HG03108 (cell line): ENCODE data around the gene CYP2J2.
A peak's percentile ranks its signal among the peaks of the same experiment; 100 is the strongest.
"Not testable (repeated sequence)": the region's sequence is repeated elsewhere in the genome, so short reads cannot be mapped to it uniquely, and the experiment has no call there.

ENCODE experiments used
- ATAC-seq: cut with Tn5 transposase; IDR thresholded peaks from one replicate; pipeline ENCODE4 v1.9.1; 2021; ENCODE audit warnings: moderate library complexity; ENCODE audit not compliant: unreplicated experiment

Gene CYP2J2

DNA sequence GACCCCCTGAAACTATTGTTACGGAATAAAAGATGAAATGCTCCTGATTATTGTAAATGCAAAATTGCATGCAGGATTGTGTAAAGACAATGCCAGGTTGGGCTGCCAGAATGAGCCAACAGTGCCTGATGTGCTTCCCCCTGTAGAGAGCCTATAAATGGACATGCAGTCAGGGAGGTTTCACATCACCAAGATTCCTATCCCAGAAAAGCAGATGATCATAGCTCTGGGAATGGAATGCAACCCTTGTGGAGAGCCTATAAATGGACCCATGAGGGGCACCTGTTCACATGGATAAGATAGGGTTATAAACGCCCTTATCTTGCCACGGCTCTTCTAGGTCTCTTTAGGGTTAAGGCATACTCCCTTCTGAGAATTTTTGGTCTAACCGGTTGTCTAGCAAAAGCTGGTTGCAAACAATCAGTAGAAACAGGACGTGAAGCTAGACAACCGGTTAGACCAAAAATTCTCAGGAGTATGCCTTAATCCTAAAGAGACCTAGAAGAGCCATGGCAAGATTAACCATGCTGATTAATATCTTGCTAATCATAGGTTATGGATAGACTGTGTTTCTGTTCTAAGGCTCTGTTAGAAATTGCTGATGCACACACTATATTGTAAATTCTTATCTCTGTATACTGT is 5.2 kb downstream of the CYP2J2 start:
- ATAC-seq = not testable (repeated sequence)

GRCh38 chr1:59919746-59920145 is 6.8 kb downstream of the CYP2J2 start:
- ATAC-seq = no peak

DNA sequence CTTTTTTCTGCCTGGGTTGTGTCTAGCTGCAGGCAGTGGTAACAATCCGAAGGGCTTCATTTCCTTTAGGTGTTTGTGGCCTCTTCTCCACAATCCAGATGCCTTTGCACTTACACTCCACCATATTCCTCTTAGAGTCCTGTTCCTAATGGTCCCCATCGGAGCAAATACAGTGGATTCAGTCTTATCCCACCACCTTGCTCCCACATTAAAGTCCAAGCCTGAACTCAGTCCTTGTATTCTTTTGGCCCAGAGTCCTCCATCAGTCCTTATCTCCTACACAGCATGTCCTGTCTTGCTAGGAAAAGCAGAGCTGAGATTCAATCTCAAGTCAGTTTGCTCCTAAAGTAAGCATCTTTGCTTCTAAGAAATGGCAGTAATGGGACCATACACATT is 8.8 kb downstream of the CYP2J2 start:
- ATAC-seq = no peak

- no peak for ATAC-seq
Measured at GRCh38 chr1:59917026-59917784, 9.4 kb downstream of the CYP2J2 start.

DNA sequence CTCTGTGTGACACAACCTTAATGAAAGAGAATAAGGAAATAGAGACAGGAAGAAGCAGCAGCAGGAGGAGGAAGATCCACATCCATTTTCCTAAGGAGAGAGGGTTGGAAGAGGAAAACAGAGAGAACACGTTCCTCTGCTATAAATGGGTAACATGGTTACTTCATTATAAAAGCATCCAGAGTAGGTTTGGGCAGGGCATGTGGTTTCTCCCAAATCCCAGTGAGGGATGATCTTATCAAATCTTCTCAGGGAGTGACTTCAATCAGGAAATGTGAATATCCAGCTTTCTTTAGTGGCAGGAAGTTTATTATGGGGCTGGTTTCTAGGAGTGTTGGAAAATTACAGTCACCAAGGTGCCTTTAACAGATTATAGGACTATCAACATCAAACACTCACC is 11.1 kb downstream of the CYP2J2 start:
- no peak for ATAC-seq

GRCh38 chr1:59914791-59915286 is 11.7 kb downstream of the CYP2J2 start:
- not testable (repeated sequence) for ATAC-seq

GRCh38 chr1:59908682-59909081 is 17.9 kb downstream of the CYP2J2 start:
- ATAC-seq = no peak

- ATAC-seq = no peak
Measured at GRCh38 chr1:59908084-59908483, 18.5 kb downstream of the CYP2J2 start.

GRCh38 chr1:59906931-59907330 is 19.6 kb downstream of the CYP2J2 start:
- ATAC-seq = no peak

GRCh38 chr1:59903141-59903754 is 23.3 kb downstream of the CYP2J2 start:
- ATAC-seq = peak; percentile 72

- no peak for ATAC-seq
Measured at GRCh38 chr1:59901770-59902388, 24.7 kb downstream of the CYP2J2 start.

GRCh38 chr1:59900640-59901039 is 25.9 kb downstream of the CYP2J2 start:
- ATAC-seq = no peak

DNA sequence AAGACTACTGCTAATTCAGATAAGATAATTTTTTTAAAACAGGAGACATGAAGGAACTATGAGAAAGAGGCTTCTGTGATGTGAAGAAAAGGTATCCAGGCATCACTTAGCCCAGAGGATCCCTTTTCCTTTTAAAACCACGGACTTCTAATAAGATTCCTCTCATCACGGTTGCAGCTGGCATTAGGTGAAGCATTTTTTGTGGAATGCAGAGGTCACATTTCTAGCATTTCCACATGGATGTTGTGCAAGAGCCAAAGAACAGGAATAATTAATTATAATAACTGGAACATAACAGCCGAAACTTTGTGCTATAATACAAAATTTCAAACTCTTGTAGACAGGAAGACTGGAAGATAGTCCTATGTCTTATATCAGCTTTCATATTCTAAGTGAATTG is 27.6 kb downstream of the CYP2J2 start:
- ATAC-seq = no peak

GRCh38 chr1:59897165-59897564 is 29.4 kb downstream of the CYP2J2 start:
- ATAC-seq = no peak

- ATAC-seq = no peak
Measured at GRCh38 chr1:59892841-59893811, 33.4 kb downstream of the CYP2J2 start.

DNA sequence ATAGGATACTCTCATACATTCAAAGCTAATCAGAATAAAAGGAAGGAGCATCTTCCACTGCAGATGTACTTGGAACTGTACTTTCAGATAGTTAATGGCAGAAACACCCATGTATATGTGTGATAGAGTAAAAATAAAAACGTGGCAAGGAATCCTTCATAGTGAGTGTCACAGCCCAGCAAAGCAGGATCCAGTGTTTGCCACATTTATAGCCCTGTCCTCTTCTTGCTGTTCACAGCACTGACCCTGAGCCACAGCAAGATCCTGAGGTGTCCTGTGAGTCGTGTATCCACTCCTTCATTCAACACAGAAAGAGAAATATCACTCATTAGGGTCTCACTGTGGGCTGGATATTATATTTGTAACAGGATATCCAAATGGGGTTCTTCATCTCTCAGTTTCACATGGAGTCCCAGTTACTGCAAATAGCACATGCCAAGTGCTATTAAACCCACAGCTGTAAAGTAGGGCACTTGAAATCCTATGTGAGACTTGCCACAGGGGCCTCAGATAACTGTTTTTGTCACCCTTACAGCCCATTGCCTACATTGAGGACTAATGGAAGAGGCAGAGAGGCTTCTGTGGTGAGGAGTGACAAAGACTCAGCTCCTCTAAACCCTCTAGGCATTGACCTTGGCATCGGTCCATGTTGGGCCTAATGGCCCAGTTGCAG is 41.3 kb downstream of the CYP2J2 start:
- ATAC-seq = no peak

DNA sequence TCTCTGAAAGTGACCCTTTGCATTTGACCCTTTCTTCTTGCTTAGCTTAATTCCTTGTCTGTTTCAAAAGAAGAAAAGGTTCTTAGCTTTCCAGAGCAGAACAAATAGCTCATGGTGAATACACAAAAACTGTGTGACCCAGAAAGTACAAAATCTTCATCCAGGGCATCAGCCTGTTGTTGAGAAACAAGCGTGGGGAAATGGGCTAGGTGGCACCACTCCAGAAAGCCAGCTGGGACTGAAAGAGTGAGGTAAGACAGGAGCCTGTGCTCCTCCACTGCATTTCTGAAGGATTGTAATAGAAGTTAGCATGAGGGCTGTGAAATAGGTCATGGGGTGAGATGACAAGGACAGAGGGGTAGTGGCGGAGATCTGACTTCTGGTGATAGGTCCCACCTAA is 45.8 kb downstream of the CYP2J2 start:
- ATAC-seq = no peak

- no peak for ATAC-seq
Measured at GRCh38 chr1:59879996-59880505, 46.5 kb downstream of the CYP2J2 start.

DNA sequence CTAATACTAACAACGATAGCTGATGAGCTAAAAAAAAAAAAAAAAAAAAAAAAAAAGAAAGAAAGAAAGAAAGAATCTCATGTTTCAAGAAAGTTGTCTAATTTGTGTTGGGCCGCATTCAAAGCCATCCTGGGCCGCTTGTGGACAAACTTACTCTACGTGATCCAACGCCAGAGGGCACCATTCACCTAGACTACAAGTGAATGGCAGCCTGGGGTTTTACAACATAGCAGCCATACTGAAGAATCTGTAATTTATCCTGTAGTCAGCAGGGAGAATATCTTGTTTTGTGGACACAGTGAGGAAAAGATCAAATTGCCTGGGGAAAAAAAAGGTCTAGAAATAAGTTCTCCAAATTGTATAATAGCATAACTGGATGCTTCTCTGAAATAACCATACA is 47.0 kb downstream of the CYP2J2 start:
- ATAC-seq = no peak

GRCh38 chr1:59878370-59878769 is 48.2 kb downstream of the CYP2J2 start:
- ATAC-seq = no peak
